Medulla oblongata (tissue), 1 donor: ENCODE data around the gene OLFM2.
"Not testable (repeated sequence)": the region's sequence is repeated elsewhere in the genome, so short reads cannot be mapped to it uniquely, and the experiment has no call there.

Experiments used
- DNase-seq: peaks from one replicate; pipeline ENCODE4 v3.0.0-alpha.2; 2015; ENCODE audit errors: extremely low spot score

Gene OLFM2

DNA sequence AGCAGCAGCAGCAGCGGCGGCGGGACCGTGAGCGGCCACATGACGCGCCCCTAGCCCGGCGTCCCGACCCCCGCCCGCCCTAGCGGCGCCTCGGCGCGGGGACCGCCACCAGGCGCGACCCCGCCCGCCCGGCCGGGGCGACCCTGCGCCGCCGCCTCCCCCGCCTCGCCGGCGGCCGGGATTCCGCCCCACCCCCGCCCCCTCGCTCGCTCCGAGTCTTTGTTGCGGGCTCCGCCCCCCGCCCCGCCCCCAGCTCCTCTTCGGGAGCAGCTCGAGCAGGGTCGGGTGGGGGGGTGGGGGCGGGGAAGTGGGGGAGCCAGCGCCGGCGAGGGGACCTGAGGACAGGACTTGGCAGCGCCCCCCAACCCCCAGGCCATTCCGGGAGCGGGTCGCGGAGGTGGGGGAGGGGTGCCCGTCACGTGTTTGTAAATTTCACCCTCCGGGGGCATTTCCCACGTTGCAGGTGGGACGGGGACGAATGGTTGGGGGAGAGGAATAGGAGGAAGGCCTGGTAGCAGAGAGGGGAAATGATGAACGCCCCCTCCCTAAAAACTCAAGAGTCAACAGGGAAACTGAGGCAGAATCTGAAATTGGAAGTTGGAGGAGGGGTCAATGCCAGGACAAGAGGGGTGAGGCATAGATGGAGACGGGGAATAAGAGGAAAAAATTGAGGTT, at the start of gene OLFM2:
OLFM2 (minus strand) TSS at position 190 of the 675 bp plus-strand sequence; CDS start at position 41, 149 bp downstream.
- no peak for DNase-seq

DNA sequence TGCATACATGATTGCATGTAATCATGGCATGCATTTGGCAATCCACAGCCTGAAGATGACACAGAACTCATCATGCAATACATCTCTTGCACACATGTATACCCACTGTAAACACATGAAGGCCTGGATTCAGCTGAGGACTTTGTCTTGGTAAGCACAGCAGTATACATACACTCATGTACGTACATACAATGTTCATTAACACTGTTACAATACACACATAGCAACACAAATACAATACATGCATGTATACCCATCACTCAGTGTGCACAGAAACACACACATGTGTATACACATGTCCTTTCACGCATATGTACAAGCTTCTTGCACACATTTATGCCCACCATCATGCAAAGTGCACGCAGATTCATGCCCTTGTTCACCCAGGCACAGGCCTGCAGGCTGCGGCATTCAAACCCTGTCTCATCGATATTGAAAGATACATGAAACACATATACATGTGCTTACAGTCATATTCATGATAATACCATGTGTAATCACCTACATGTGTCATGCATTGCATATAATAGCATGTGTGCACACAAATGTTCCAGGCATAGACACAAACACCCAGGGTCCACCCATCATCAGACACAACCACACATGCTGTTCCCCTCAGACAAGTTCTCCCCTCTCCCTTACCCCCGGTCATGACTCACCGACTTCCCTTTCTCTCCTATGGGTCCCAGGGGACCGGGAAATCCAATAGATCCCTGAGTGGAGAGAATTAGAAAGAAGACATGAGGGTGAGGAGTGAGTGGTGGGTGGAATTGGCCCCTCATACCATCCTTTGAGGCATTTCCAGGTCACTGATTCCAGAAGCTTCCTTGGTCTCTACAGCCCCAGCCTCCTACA, 45.3 kb upstream of the OLFM2 start:
- no peak for DNase-seq

DNA sequence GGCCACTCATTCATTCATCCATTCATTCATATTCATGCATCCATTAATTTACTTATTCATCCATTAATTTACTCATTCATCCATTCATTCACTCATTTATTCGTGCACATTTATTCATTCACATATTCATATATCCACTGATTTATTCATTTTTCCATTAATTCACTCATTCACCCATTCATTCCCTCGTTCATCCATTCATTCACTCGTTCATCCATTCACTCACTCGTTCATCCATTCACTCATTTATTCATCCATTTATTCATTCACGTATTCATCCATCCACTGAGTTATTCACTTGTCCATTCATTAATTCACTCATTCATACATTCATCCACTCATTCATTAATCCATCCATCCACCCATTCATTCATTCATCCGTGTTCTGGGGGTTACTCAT, 35.8 kb upstream of the OLFM2 start:
- DNase-seq, result no peak

DNA sequence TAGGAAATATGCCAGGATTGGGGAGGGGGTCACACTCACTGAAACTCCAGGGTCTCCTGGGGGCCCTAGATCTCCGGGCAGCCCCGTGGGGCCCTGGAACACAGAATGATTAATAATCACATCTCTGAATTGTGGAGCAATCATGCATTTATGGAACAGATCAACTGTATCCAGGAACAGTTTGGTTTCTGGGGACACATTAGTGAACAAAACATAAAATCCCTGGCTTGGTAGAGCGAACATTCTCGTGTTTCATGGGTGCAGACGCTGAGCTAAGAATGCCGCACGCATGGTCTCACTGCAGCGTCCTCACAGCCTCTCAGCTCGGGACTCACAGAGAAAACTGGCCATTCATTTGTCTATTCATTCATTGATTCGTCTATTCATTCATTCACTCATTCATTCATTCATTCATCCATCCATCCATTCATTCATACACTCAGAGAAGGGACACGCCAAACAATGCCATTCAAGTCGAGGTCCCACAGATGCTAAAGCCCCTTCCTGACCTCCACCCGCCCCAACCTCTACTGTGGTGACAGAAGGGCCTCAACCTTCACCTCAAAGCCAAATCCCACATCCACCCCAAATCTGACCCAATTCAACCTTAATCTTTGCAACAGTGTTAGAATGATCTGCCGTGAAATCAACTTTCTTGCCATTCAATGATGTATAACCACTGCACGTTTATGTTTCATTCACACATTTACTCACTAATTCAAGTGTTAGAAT, 35.0 kb upstream of the OLFM2 start:
- DNase-seq, result no peak

DNA sequence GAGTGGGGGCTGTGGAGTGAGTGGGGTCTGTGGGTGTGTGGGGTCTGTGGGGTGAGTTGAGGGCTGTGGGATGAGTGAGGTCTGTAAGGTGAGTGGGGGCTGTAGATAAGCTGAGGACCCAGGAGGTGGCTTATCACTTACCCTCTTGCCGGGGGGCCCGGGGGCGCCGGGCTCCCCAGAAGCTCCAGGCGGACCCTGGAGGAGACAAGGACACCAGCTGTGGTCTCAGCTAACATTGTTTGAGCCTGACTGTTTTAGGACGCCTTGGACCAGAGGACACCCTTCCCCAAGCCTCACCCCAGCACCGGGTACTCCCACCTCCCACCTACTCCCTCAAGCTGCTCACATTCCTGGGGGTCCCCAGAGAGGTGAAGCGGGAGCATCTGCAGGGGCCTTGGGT, 34.2 kb upstream of the OLFM2 start:
- no peak for DNase-seq

DNA sequence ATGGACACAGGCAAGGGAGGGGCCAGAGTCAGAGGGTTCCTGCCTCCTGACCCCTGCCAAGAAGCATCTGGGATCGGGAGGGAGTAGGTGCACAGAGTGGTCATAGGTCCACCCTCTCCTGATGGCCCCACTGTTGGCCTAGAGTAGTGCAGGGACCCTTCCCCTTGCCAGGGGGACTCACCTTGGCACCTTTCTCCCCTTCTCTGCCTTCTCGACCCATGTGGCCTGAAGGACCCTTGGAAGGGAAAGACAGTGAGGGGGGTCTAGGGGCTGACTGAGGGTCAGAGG, 33.3 kb upstream of the OLFM2 start:
- DNase-seq, result no peak

DNA sequence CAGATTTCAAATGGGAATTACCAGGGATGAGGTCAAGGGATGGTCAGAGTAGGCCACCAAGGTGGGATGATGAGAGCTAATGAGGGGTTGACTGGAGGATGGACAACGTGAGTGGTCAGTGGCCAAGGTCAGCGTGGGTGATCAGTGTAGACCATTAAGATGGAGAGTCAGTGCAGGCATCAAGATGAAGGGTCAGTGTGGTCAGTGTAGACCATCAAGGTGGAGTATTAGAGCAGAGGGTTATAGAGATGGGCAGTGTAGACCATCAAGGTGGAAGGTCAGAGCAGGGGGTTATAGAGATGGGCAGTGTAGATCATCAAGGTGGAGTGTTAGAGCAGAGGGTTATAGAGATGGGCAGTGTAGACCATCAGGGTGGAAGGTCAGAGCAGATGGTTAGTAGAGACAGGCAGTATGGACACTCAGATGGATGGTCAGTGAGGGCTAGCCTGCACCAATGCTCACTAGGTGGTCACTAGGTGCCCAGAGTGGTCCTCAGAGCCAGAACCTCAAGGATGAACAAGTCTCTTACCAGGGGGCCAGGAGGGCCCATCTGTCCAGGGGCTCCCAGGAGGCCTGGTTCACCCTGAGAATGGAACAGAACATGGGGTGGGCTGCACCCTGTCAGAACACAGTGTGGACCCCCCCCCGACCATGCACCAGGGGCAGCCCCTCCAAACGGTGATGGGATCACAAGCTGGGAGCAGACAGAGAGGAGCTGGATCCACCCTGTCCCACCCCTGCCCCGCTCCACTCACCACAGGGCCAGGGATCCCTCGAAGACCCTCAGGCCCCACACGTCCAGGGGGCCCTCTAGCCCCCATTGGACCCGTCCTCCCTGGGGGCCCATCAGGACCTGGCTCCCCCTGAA, 32.7 kb upstream of the OLFM2 start:
- no peak for DNase-seq

DNA sequence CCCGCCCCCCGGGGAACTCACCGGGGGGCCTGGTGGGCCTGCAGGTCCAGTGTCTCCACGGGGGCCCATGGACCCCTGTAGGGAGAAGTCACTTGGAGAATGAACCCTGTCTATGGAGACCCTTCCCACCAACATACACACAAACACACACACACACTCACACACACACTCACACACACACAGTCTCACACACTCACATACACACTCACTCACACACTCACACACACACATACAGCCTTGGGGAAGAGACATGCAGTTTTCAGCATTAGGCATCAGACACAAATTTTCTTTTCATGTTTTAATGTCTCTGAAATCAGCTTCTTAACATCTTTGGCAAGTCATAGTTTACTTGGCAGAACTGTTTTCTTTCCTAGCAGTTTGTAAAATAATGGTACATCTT, 31.0 kb upstream of the OLFM2 start:
- DNase-seq, result no peak

DNA sequence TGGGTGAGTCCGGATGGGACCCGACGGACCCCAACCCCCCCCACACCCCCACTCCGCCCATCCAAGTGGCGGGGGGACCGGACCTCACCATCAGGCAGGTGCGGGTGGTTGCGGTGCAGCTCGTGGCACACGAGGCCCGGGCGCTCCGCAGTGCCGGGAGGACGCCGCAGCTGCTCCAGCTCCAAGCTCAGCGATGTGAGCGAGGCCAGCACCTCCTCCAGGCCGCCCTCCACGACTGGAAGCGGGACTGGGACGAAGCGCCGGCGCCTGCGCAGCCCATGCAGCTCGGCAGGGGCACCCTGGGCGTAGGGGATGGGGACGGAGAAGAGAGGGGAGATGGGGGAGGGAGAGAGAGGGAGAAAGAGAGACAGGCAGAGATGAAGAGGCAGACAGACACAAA, 30.1 kb upstream of the OLFM2 start:
- no peak for DNase-seq

DNA sequence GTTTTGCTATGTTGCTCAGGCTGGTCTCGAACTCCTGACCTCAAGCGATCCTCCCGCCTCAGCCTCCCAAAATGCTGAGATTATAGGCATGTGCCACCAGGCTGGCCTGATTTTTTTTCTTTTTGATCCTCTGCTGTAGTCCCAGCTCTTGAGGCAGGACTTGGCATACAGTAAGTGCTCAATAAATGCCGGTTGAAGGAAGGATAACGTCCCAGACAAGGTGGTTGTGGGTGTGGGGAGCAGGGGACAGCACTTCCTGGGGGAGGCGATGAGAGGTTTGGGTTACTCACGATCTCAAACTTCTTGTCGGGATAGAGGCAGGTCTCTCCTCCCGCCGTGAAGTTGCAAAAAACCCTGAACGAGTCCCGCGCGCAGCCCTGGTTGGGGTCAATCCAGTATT, 29.7 kb upstream of the OLFM2 start:
- DNase-seq, result no peak

DNA sequence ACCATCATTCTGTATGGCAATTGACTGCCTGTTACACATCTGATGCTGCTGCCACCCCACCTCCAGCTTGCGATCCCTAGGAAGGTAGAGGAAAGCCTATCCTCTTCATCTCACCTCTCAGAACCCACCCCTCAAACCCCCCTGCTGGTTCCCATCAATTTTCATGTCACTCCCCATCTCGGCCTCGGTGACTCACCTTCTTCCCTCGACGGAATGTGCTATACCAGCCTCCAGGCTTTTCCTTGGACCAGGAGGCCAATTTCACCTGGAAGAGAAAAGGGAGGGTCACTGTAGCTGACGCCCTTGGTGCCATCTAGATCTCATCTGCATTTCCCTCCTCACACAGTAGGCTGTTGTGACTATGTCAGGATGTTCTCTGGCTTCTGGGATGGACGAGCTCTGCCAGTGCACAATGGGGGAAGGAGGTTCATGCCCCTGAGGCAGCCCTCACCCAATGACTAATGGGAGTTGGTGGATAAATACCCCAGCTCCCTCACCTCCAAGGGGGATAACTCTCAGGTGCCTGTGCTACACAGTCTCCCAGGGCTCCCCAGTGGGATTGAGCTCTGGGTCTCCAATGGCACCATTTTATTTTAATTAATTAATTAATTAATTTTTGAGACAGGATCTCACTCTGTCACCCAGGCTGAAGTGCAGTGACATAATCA, 26.4 kb upstream of the OLFM2 start:
- DNase-seq, result no peak

DNA sequence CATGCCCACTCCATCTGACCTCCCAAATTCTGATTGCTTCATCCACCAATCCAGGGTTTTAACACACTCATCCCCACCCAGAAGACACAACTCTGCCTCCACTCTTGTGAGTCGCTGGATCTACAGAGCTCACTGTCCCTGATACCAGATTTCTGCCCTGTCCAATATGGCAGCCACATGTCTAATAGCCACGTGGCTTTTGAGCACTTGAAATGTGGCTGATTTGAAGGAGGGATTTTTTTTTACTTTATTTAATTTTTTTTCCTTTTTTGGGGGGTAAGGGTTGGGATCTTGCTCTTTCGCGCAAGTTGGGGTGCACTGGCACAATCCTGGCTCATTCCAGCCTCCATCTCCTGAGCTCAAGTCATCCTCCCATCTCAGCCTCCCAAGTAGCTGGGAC, 24.8 kb upstream of the OLFM2 start:
- DNase-seq, result no peak

DNA sequence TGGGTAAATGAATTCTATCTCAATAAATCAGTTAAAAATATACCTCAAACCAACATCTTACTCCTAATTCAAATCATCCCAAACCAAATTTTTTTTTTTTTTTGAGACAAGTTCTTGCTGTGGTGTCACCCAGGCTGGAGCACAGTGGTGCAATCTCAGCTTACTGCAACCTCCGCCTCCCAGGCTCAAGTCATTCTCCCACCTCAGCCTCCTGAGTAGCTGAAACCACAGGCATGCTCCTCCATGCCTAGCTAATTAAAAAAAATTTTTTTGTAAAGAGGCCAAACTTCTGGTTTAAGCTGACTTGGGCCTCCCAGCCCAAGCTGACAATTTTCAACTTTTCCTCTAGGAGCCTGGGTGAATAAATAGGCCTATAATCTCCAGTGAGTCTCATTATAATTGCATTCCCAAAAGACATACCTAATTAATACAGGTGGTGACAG, 22.1 kb upstream of the OLFM2 start:
- DNase-seq, result no peak

DNA sequence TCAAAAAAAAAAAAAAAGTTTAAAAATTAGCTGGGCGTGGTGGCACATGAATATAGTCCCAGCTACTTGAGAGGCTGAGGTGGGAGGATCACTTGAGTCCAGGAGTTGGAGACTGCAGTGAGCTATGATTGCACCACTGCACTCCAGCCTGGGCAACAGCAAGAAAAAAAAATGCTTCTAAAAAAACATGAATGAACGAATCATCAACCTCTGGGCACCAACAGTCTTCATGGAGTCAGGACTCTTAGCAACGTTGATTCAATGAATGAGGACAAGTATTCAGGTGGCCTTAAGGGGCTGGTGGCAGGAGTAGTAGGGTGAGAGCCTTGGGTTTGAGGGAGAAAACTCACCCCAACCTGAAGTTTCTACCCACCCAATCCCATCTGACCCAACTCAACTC, 20.6 kb upstream of the OLFM2 start:
- no peak for DNase-seq

DNA sequence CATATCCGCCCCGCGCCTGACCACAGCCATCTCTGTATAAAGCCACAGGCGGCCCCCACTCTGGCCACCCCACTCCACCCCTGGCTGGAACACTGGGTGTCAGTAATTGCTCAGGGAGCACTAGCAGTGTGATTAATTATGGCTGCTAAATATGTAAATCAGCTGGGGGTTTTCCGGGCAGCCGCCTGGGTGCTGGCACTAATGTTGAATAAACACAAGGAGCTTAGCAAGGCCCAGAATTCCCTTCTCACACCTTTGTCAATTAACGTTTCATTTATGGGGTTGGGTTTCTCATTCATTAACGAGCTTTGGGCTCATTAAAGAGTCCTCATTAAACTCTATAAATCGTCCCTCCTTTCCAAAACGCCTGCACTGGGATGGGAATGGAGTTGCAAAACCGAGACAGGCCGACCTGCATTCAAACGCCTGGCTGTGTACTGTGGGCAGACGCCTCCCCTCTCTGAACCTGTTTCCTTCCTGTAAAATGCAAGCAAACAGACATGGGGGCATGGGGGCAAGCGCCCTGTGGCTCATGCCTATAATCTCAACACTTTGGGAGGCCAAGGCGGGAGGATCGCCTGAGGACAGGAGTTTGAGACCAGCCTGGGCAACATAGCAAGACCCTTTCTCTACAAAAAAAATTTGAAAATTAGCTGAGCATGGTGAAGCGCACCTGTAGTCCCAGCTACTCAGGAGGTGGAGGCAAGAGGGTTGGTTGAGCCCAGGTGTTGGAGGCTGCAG, 17.7 kb upstream of the OLFM2 start:
- DNase-seq, result peak; percentile 43

DNA sequence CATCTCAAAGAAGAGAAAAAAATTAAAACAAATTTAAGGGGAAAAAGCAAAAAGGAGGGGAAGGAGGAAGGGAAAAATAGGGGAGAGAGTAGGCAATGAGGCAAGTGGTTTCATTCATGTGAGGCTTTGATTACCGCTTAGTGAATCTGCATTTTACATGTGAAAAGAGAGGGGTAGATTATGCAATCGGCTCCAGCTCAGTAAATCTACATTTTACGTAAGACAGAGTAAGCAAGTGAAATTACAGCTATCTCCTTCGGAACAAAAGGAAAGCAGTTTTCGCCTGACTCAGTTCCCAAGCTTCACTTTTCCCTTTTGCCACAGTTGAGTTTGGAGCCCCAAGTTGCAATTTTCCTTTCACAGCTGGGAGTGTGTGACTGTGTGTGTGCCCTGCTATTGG, 16.0 kb upstream of the OLFM2 start:
- no peak for DNase-seq

DNA sequence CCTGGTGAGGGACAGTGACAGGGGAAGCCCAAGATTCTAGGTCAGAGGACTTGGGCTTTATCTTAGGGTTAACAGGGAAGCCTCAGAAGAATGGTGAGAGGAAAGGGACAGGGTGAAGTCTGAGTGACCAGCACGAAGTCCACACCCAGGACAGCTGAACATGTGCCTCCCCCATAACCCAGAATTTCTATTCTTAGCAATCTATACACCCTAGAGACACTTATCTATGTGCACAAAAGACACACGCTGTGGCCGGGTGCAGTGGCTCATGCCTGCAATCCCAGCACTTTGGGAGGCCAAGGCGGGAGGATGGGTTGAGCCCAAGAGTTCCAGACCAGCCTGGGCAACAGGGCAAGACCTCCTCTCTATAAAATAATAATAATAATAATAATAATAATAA, 11.1 kb upstream of the OLFM2 start:
- DNase-seq, result no peak

DNA sequence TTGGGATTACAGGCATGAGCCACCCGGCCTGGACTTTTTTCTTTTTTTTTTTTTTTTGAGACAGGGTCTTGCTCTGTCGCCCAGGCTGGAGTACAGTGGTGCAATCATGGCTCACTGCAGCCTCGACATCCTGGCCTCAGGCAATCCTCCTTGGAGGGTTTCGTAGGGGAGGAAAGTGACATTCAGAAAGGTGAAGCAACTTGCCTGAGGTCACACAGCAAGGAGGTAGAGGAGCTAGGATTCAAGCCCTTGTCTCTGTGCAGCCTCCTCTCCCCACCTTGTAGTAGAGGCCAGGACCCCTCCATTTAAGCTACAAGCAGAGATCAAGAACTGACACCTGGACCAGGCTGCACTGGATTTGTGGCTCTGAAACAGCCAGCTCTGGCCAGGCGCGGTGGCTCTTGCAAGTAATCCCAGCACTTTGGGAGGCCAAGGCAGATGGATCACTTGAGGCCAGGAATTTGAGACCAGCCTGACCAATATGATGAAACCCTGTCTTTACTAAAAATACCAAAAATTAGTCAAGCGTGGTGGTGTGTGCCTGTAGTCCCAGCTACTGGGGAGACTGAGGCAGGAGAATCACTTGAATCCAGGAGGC, 10.3 kb upstream of the OLFM2 start:
- DNase-seq, result not testable (repeated sequence)

DNA sequence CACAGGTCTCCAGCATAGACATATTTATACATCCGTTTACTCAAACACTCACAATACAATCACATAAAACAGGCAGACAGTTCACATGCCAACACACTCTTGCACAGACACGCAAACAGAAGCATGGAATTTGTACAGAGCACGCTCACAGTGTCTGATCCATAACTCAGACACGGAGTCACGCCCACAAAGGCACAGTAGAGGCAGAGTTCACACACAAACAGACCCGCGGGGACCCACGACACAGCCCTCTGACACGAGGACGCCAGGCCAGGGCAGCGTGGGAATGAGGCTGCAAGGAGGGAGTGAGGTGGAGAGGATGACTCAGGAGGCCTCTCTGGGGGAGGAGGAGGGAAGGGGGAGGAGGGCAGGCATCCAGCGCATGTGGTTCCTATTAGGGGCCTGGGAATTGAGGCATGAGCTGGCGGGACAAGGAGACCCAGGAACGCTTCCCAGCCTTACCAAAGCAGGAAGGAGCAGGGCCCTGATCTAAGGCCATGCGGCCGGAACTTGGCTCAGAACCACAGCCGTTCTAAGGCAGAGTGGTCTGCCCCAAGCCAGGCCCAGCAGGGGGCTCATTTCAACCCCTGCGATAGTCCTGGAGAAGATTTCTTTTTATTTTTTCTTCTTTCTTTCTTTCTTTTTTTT, 9.1 kb upstream of the OLFM2 start:
- DNase-seq, result peak; percentile 80

DNA sequence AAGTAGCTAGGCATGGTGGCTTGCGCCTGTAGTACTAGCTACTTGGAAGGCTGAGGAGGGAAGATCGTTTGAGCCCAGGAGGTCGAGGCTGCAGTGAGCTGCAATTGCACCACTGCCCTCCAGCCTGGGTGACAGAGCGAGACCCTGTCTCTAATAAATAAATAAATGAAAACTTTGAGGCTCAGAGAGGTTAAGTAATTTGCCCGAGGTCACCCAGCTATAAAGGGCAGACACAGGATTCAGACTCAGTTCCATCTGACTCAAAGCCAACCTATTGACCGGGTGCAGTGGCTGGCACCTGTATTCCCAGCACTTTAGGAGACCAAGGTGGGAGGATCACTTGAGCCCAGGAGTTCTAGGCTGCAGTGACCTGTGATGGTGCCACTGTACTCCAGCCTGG, 7.4 kb upstream of the OLFM2 start:
- no peak for DNase-seq
